Stimulated activated CD8-positive, alpha-beta memory T cell treated with anti-CD3 and anti-CD28 coated beads, Interleukin-12 subunit alpha, Interleukin-12 subunit beta, amount 100 ng/mL, for 24 hours (primary cell): ENCODE data around the gene MAGI1.

ENCODE experiments used
- DNase-seq: peaks from one replicate; pipeline ENCODE4 v3.0.0-alpha.2; 2020; ENCODE audit errors: extremely low read depth

The MAGI1 gene

GRCh38 chr3:65972765-65973164 lies 66.0 kb downstream of the MAGI1 start:
- DNase-seq = no peak

- DNase-seq = no peak
Observed at GRCh38 chr3:65971293-65972252, 67.1 kb downstream of the MAGI1 start.

- no peak for DNase-seq
Observed at GRCh38 chr3:65968996-65969395, 69.7 kb downstream of the MAGI1 start.

- no peak for DNase-seq
Observed at GRCh38 chr3:65967451-65967850, 71.3 kb downstream of the MAGI1 start.

GRCh38 chr3:65964838-65965237 lies 73.9 kb downstream of the MAGI1 start:
- DNase-seq = no peak

- peak; percentile 9 for DNase-seq
Observed at GRCh38 chr3:65963787-65964677, 74.7 kb downstream of the MAGI1 start.

GRCh38 chr3:65961733-65962132 lies 77.0 kb downstream of the MAGI1 start:
- DNase-seq = no peak

- DNase-seq = no peak
Observed at GRCh38 chr3:65961128-65961527, 77.6 kb downstream of the MAGI1 start.

- DNase-seq = no peak
Observed at GRCh38 chr3:65960087-65960486, 78.6 kb downstream of the MAGI1 start.

- DNase-seq = no peak
Observed at GRCh38 chr3:65958216-65958615, 80.5 kb downstream of the MAGI1 start.

- DNase-seq = no peak
Observed at GRCh38 chr3:65955792-65956477, 82.8 kb downstream of the MAGI1 start.

GRCh38 chr3:65953881-65954733 lies 84.6 kb downstream of the MAGI1 start:
- no peak for DNase-seq

GRCh38 chr3:65953301-65953812 lies 85.4 kb downstream of the MAGI1 start:
- no peak for DNase-seq

GRCh38 chr3:65952842-65953241 lies 85.9 kb downstream of the MAGI1 start:
- DNase-seq = no peak

- DNase-seq = no peak
Observed at GRCh38 chr3:65951836-65952505, 86.7 kb downstream of the MAGI1 start.

GRCh38 chr3:65950340-65951326 lies 88.1 kb downstream of the MAGI1 start:
- DNase-seq = no peak

GRCh38 chr3:65948841-65949573 lies 89.7 kb downstream of the MAGI1 start:
- no peak for DNase-seq

GRCh38 chr3:65946438-65946837 lies 92.3 kb downstream of the MAGI1 start:
- no peak for DNase-seq
